GM19455 (cell line): ENCODE results near the gene LMF1.
"Not testable (repeated sequence)": the region's sequence is repeated elsewhere in the genome, so short reads cannot be mapped to it uniquely, and the experiment has no call there.

ENCODE experiments used
- ATAC-seq: cut with Tn5 transposase; IDR thresholded peaks from one replicate; pipeline ENCODE4 v1.9.1; 2021; ENCODE audit not compliant: unreplicated experiment

LMF1 gene

DNA sequence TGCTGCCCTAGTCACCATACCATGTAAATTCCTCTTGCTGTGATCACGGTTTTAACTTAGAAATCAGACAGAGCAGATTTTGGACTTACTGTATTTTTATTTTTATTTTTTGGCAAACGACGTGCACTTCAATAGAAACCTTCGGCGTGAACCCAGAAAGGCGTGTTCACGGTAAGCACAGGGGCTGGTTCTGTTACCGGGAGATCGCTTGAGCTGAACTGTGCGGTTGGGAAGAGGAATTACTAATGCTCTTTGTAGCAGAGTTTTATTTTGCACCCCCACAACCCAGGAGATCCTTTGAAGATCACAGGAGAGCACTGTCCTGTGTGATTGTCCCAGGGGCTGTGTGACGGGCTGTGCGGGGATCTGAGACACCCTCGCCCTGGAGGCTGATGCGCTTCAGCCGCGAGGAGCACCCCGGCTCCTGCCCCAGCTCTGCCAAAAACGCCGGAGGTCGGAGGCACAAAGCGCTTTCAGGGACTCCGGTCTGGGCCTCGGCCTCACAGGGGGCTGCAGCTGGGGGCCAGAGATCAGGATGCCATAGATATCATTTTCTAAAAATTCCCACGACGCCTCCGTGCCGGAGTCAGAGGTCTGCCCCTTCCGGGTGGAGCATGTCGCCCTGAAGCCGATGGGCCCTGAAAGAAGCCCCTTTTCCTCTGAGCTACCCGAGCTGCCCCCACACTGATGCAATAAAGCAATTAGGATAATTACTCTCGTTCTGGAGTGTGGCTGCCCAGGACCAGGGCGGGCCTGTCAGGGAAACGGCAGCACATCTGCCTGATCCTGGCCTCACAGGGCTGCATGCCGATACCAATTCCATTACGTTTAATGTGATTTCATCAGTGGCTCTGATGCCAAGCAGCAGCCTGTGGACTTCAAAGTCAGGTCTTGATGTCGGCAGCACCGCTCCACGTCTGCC, 71.8 kb downstream of the LMF1 start:
- no peak for ATAC-seq

GRCh38 chr16:898216-898615, 72.6 kb downstream of the LMF1 start:
- no peak for ATAC-seq

GRCh38 chr16:897701-898100, 73.1 kb downstream of the LMF1 start:
- ATAC-seq: no peak

DNA sequence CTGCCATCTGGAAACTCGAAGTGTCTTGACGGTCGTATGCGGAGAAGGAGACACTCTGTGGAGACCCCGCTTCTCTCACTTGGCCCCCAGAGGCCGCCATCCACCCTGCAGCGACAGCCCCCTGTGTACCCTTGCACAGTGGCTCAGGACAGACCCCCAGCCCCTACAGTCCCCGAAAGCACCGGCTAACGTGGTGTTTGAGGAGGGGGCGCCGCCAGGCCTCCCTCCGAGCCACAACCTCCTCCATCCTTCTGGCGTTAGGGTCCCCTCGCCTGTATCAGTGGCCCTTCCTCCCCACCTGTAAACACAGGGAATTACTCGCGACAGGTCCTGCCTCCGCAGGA, 73.6 kb downstream of the LMF1 start:
- no peak for ATAC-seq

DNA sequence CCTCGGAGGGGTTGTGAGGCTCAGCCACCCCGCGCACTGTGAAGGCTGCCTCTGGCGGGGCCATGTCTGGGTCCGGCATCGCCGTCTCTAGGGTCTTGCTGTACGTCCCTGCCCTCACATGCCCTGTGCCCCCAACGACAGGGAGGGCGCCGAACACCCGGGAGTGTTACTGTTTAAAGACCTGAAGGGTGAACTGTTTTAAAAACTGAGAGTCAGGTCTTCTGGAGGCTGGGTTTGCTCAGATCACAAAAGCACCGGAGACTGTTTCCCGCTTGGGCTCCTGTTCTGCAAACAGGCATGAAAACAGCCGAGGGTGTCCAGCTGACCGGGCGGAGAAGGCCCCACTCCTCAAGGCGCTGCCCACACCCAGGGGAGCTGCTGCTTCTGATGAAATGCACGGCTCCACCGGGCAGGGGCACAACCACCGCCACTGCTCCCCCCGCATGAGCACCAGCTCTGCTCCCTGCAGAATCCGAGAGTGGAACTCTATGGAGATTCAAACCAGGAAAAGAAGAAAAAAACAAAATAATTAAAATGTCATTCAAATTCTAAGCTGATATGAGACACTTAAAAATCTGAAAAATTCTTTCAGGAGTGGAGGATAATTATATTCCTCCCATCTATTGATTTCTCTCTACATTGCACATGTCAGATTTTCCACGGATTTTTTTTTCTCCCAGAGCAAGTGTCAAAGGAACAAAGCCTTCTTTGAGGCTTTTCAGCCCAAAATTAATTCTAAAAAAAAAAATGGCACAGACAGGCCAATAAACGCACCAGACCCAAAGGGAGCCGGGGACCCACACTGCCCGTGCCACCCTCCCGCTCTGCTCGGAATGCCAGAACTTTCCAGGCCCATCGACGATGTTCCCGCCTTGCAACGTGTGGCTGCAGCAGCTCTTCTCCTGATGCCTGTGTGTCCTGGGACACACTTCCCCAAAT, 74.3 kb downstream of the LMF1 start:
- ATAC-seq: no peak

DNA sequence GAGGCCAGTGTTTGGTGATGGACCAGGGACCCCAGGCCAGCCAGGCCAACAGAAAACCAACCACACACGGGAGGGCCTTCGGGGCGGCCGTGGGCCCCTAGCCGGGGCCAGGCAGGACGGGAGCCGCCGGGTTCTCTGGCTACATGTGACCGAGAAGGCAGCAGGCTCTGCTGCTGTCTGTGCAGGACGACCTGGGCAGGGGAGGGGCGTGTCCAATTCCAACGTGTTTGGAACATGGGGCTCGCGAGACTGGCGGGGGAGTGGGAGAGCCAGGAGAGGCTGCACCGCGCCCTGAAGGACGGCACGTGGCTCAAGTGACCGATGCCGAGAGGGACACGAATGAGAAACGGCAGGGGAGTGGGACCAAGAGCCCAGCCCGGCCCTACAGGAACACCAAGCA, 75.4 kb downstream of the LMF1 start:
- ATAC-seq: no peak

DNA sequence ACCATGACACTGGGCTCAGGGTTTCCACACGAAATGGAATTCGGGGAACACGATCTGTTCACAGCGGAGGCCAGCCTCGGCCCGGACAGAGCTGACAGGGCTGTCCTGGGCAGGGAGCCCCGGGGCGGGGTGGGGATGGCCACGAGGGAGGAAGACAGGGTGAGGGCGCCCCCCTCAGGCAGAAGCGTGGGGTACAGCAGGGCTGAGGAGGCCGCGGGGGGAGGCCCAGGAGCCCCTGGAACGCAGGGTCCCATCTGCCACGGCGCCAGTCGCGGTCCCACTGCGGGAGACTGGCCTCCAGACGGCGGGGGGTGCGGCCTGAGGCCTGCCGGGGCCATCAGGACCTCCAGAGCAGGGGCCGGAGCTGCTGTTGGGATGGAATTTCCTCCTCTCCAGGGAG, 75.9 kb downstream of the LMF1 start:
- ATAC-seq: no peak

DNA sequence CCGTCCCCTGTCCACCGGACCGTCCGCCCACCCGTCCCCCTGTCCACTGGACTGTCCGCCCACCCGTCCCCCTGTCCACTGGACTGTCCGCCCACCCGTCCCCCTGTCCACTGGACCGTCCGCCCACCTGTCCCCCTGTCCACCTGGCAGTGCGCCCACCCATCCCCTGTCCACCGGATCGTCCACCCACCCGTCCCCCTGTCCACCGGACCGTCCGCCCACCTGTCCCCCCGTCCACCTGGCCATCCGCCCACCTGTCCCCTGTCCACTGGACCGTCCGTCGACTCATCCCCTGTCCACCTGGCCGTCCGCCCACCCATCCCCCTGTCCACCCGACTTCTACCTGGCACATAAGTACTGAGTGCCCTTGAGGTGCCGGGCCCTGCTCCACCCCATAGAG, 76.6 kb downstream of the LMF1 start:
- no peak for ATAC-seq

DNA sequence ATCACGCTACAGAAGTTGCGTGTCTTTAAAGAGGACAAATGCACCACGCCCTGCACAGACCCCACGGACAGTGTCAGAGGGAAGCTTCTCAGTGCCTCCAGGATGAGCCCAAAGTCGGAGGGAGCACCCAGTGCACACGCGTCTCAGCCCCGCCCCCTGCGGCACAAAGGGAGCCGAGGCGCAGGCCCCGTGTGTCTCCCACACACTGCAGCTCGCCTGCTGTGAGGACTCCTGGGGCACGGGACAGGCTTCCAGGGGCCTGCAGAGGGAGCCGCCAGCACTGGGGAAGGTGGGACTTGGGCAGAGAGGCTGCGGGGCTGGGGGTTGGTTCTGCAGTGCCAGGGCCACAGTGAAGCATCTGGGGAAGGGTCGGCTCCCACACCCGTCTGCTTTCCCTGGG, 77.4 kb downstream of the LMF1 start:
- ATAC-seq: no peak

GRCh38 chr16:892536-893255, 78.1 kb downstream of the LMF1 start:
- no peak for ATAC-seq

DNA sequence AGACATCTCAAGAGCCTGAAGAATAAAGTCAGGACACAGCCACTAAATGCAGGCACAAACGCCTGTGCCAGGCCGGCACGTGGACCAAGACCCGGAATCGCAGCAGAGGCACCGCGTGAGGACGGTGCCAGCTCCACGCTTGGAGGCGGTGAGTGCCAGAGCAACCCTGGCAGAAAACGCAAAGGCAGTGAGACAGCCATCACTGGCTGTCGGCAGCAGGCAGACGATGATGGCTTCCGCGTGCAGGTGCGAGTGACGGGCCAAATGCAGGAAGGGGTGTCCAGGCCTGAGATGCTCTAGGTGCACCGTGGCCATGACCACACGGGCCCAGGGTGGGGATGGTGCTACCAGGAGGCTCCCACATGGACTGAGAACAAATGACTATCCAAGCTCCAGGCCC, 78.8 kb downstream of the LMF1 start:
- no peak for ATAC-seq

GRCh38 chr16:891353-891740, 79.4 kb downstream of the LMF1 start:
- no peak for ATAC-seq

GRCh38 chr16:890716-891352, 80.0 kb downstream of the LMF1 start:
- ATAC-seq: no peak

- no peak for ATAC-seq
Measured at GRCh38 chr16:890217-890616, 80.6 kb downstream of the LMF1 start.

DNA sequence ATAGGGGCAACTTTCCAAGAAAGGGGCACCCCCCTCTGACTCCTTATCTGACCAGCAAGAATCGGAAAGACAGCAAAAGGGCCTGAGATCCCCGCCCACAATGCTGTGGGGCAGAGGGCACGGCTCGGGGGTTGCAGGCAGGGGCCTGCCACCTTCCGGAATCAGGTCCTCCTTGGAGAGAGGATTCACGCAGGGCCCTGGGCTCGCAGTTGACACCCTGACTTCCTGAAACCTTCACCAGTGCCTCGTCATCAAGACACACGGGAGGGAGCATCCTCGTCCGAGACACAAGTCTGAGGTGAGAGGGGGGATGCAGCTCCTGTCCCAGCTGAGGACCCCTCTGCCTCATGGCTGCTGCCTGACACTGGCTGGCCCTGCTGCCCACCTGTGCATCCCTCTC, 81.2 kb downstream of the LMF1 start:
- no peak for ATAC-seq

GRCh38 chr16:888901-889570, 81.7 kb downstream of the LMF1 start:
- no peak for ATAC-seq

GRCh38 chr16:888456-888855, 82.3 kb downstream of the LMF1 start:
- not testable (repeated sequence) for ATAC-seq

GRCh38 chr16:887846-888245, 82.9 kb downstream of the LMF1 start:
- ATAC-seq: no peak

GRCh38 chr16:886802-887731, 83.7 kb downstream of the LMF1 start:
- no peak for ATAC-seq
